CD14-positive monocyte (primary cell): Measurements from ENCODE around the gene ARID3A. TPM values are rescaled to one million over a fixed set of nuclear protein-coding genes. Genes with fewer than 3 reads are reported as not detected.

Source experiments
- DNase-seq, 3 donors: peaks; one replicate each; pipeline ENCODE4 v3.0.0-alpha.2; 2011 to 2022
- H2AFZ ChIP-seq: 2 replicates; pipeline ENCODE4 v1.6.0; 2012; ENCODE audit warnings: mild to moderate bottlenecking, low read depth, low read length, inconsistent platforms; ENCODE audit not compliant: insufficient read depth, poor library complexity, severe bottlenecking
- H3K27ac ChIP-seq, 2 donors: 1 replicate in 1 of 2; 2 replicates in 1 of 2; pipeline ENCODE4 v1.5.1; 2012 to 2013; ENCODE audit warnings: low read length in 2 of 2, control low read depth in 1 of 2, inconsistent platforms in 1 of 2, low read depth in 1 of 2, mild to moderate bottlenecking in 1 of 2
- H3K27me3 ChIP-seq, 2 donors: one replicate each; pipeline versions ENCODE4 v1.6.0 to v1.6.1; 2011 to 2013; ENCODE audit warnings: low read length in 2 of 2; ENCODE audit not compliant: control insufficient read depth in 2 of 2, insufficient read depth in 2 of 2
- H3K36me3 ChIP-seq, 2 donors: replicated peaks in 1 of 2; 1 replicate in 1 of 2; 2 replicates in 1 of 2; pipeline versions ENCODE4 v1.5.1 to v1.6.1; 2012 to 2013; ENCODE audit warnings: low read length in 2 of 2, control low read depth in 1 of 2, inconsistent platforms in 1 of 2, mild to moderate bottlenecking in 1 of 2; ENCODE audit not compliant: insufficient read depth in 2 of 2, control insufficient read depth in 1 of 2
- H3K4me1 ChIP-seq, 2 donors: 1 replicate in 1 of 2; 2 replicates in 1 of 2; pipeline versions ENCODE4 v1.5.1 to v1.6.1; 2012 to 2013; ENCODE audit warnings: low read length in 2 of 2, control low read depth in 1 of 2, inconsistent platforms in 1 of 2, mild to moderate bottlenecking in 1 of 2, moderate library complexity in 1 of 2; ENCODE audit not compliant: insufficient read depth in 2 of 2, control insufficient read depth in 1 of 2
- H3K4me2 ChIP-seq: replicated peaks from 2 replicates; pipeline ENCODE3; 2012; ENCODE audit warnings: low read length, moderate library complexity, mild to moderate bottlenecking; ENCODE audit not compliant: poor library complexity, severe bottlenecking; ENCODE audit errors: extremely low read depth
- H3K4me3 ChIP-seq, 3 experiments: fragments of 200-600 bp in 1 of 3; sonication (generic) in 1 of 3; replicated peaks in 1 of 3; 1 replicate in 2 of 3; 2 replicates in 1 of 3; pipeline ENCODE4 v1.5.1; 2011 to 2013; ENCODE audit warnings: low read length in 3 of 3, mild to moderate bottlenecking in 3 of 3, control low read depth in 2 of 3, low read depth in 2 of 3, inconsistent platforms in 1 of 3, moderate library complexity in 1 of 3
- H3K79me2 ChIP-seq: 2 replicates; pipeline ENCODE4 v1.6.0; 2012; ENCODE audit warnings: mild to moderate bottlenecking, control low read depth, inconsistent platforms, low read length, moderate library complexity; ENCODE audit not compliant: insufficient read depth
- H3K9ac ChIP-seq: 2 replicates; pipeline ENCODE4 v1.6.0; 2017; ENCODE audit warnings: low read length, mild to moderate bottlenecking; ENCODE audit not compliant: insufficient read depth, poor library complexity, severe bottlenecking
- H3K9me3 ChIP-seq, 2 donors: replicated peaks in 1 of 2; 1 replicate in 1 of 2; 2 replicates in 1 of 2; pipeline versions ENCODE4 v1.5.1 to v1.6.1; 2012 to 2013; ENCODE audit warnings: low read length in 2 of 2, control low read depth in 1 of 2; ENCODE audit not compliant: control insufficient read depth in 1 of 2, insufficient read depth in 1 of 2
- H4K20me1 ChIP-seq: 2 replicates; pipeline ENCODE4 v1.6.0; 2012; ENCODE audit warnings: mild to moderate bottlenecking, low read length, control low read depth, moderate library complexity; ENCODE audit not compliant: insufficient read depth
- H3K27ac Mint-ChIP-seq, 7 donors: one replicate each; pipeline ENCODE4 v1.8.0; 2020; ENCODE audit warnings: mild to moderate bottlenecking in 7 of 7, mixed read lengths in 7 of 7, moderate library complexity in 6 of 7, inconsistent platforms in 2 of 7
- H3K27me3 Mint-ChIP-seq, 3 donors: one replicate each; pipeline ENCODE4 v1.8.0; 2021 to 2022; ENCODE audit warnings: low read depth in 3 of 3, mild to moderate bottlenecking in 3 of 3, mixed read lengths in 3 of 3, moderate library complexity in 3 of 3, inconsistent platforms in 1 of 3
- H3K36me3 Mint-ChIP-seq, 2 donors: one replicate each; pipeline ENCODE4 v1.8.0; 2020; ENCODE audit warnings: mixed read lengths in 2 of 2, inconsistent platforms in 1 of 2, mild to moderate bottlenecking in 1 of 2
- H3K4me1 Mint-ChIP-seq: one replicate; pipeline ENCODE4 v1.8.0; 2020; ENCODE audit warnings: mild to moderate bottlenecking, mixed read lengths
- H3K4me3 Mint-ChIP-seq, 2 donors: one replicate each; pipeline ENCODE4 v1.8.0; 2020; ENCODE audit warnings: mild to moderate bottlenecking in 2 of 2, mixed read lengths in 2 of 2, moderate library complexity in 1 of 2
- H3K9me3 Mint-ChIP-seq, 7 donors: one replicate each; pipeline ENCODE4 v1.8.0; 2020 to 2022; ENCODE audit warnings: mixed read lengths in 7 of 7, mild to moderate bottlenecking in 6 of 7, moderate library complexity in 6 of 7, inconsistent platforms in 2 of 7
- WGBS: methylation state at CpG from one replicate; pipeline ENCODE4 v1.1.5; 2013; ENCODE audit warnings: missing lambda C conversion rate; ENCODE audit not compliant: insufficient coverage; 5-methylcytosine and 5-hydroxymethylcytosine counted together
- intact Hi-C, 2 donors: fragments of 100-400 bp; cut with micrococcal nuclease; formaldehyde crosslinking; loops; one replicate each; pipeline versions ENCODE4 v1.15.0 to v1.15.1; 2023
- polyA plus RNA-seq, 3 donors: library from polyadenylated mRNA; depleted of rRNA in 1 of 3; unstranded in 2 of 3; stranded (reverse) in 1 of 3; fragments of 300-500 nt in 2 of 3; fragments of >200 nt in 1 of 3; fragmentation: Illumina TruSeq in 2 of 3; gene quantifications; 1 replicate in 2 of 3; 2 replicates in 1 of 3; pipeline ENCODE4 v1.2.3, GENCODE V29; 2012 to 2021
- TF ChIP-seq, protein P1 (sequence below): fragments of 200-600 bp; IDR thresholded peaks from one replicate; pipeline ENCODE4 v1.8.0; 2022; ENCODE audit warnings: antibody characterized with exemption, mild to moderate bottlenecking

Gene ARID3A
- polyA plus RNA-seq, 3 donors, result 2.1 to 41.6 (median 3.2) TPM

DNA sequence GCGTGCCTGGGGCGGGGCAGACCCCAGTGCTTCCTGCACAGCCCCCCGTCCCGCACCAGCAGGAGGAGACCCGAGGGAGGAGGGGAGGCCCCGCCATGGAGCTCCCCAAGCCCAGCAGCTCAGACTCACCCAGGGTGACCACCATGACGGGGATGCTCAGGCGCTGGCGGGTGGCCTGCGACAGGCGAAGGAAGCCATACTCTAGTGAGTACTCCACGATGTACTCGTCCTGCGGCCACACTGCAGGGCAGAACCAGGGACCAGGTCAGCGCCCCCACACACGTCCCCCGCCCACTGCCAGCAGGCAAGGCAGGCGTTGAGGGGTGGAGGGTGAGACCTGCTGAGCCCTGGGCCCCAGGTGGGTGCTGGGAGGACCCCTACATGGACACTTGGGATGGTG lies 86.5 kb downstream of the ARID3A start:
- peaks cover 0 to 3% (median 1%) of the 10 kb centered on the region in 3 donors for H3K27me3 Mint-ChIP-seq
- no peak overlapping the region for H3K27ac ChIP-seq
- intact Hi-C loops, result no loop called here
- 96% methylated on average over 18 of the region's 18 CpGs for WGBS
- no peak overlapping the region for H2AFZ ChIP-seq
- H3K4me1 ChIP-seq, result peaks cover 9 to 13% of the 10 kb centered on the region in 2 donors
- no peak overlapping the region for H3K27ac Mint-ChIP-seq
- H3K9me3 Mint-ChIP-seq, result peaks cover 0 to 3% (median 0%) of the 10 kb centered on the region in 7 donors
- H3K4me3 Mint-ChIP-seq, result no peak overlapping the region
- peaks cover 18 to 45% of the 10 kb centered on the region in 2 donors for H3K36me3 Mint-ChIP-seq
- H3K9ac ChIP-seq, result no peak overlapping the region
- H4K20me1 ChIP-seq, result peaks cover 87% of the 10 kb centered on the region
- H3K9me3 ChIP-seq, result no peaks in the 10 kb centered on the region
- peaks cover 10% of the 10 kb centered on the region for H3K4me1 Mint-ChIP-seq
- H3K27me3 ChIP-seq, result no peaks in the 10 kb centered on the region
- peaks cover 43% of the 10 kb centered on the region for H3K79me2 ChIP-seq
- H3K4me2 ChIP-seq, result no peak overlapping the region
- DNase-seq, result no peak
- no peak overlapping the region for H3K4me3 ChIP-seq
- TF ChIP-seq, protein P1, sequence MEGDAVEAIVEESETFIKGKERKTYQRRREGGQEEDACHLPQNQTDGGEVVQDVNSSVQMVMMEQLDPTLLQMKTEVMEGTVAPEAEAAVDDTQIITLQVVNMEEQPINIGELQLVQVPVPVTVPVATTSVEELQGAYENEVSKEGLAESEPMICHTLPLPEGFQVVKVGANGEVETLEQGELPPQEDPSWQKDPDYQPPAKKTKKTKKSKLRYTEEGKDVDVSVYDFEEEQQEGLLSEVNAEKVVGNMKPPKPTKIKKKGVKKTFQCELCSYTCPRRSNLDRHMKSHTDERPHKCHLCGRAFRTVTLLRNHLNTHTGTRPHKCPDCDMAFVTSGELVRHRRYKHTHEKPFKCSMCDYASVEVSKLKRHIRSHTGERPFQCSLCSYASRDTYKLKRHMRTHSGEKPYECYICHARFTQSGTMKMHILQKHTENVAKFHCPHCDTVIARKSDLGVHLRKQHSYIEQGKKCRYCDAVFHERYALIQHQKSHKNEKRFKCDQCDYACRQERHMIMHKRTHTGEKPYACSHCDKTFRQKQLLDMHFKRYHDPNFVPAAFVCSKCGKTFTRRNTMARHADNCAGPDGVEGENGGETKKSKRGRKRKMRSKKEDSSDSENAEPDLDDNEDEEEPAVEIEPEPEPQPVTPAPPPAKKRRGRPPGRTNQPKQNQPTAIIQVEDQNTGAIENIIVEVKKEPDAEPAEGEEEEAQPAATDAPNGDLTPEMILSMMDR, result no peak
- H3K36me3 ChIP-seq, result peaks cover 41 to 56% of the 10 kb centered on the region in 2 donors

DNA sequence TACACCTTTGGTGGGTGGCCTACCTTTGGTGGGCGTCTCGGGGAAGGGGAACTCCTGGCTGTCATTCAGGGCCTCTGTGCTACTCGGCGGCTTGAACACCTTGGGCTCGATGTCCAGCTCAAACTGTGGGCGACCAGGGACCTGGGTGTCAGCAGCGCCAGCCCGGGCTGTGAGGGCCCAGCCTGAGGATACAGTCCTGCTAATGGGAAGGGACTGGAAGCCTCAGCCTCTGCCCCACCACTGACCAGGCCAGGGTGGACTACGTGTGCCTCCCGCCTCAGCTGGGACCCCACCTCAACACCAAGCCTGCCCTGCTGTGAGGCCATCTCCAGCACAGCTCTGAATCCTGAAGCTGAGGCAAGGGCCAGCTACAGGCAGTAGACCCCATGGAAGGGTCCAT lies 87.4 kb downstream of the ARID3A start:
- peaks cover 18 to 49% of the 10 kb centered on the region in 2 donors for H3K36me3 Mint-ChIP-seq
- 96% methylated on average over 10 of the region's 10 CpGs for WGBS
- no peak overlapping the region for H3K4me3 ChIP-seq

More for the DNA sequence above, 87.4 kb downstream of the ARID3A start:
- Histone ChIP-seq H3K27ac (no peak overlapping the region), H3K4me1 (peaks cover 18 to 22% of the 10 kb centered on the region in 2 donors), H3K79me2 (peaks cover 52% of the 10 kb centered on the region), H2AFZ (no peak overlapping the region), H3K9ac (no peak overlapping the region), H3K36me3 (peaks cover 45 to 56% of the 10 kb centered on the region in 2 donors), H3K27me3 (no peaks in the 10 kb centered on the region), H4K20me1 (peaks cover 96% of the 10 kb centered on the region), H3K4me2 (no peak overlapping the region), H3K9me3 (no peaks in the 10 kb centered on the region)
- Mint-ChIP-seq H3K27me3 (peaks cover 0 to 3% (median 1%) of the 10 kb centered on the region in 3 donors), H3K27ac (no peak overlapping the region), H3K4me3 (no peak overlapping the region), H3K9me3 (peaks cover 0 to 3% (median 0%) of the 10 kb centered on the region in 7 donors), H3K4me1 (peaks cover 18% of the 10 kb centered on the region)
- no peak for DNase-seq
- TF ChIP-seq, protein P1, result no peak
- intact Hi-C loops, result no loop called here
